HG02623 (cell line): Measurements from ENCODE around the gene PDHA1.
A peak's percentile ranks its signal among the peaks of the same experiment; 100 is the strongest.

Experiments used
- ATAC-seq: cut with Tn5 transposase; IDR thresholded peaks from one replicate; pipeline ENCODE4 v1.9.1; 2021; ENCODE audit warnings: moderate library complexity; ENCODE audit not compliant: unreplicated experiment

PDHA1 gene

DNA sequence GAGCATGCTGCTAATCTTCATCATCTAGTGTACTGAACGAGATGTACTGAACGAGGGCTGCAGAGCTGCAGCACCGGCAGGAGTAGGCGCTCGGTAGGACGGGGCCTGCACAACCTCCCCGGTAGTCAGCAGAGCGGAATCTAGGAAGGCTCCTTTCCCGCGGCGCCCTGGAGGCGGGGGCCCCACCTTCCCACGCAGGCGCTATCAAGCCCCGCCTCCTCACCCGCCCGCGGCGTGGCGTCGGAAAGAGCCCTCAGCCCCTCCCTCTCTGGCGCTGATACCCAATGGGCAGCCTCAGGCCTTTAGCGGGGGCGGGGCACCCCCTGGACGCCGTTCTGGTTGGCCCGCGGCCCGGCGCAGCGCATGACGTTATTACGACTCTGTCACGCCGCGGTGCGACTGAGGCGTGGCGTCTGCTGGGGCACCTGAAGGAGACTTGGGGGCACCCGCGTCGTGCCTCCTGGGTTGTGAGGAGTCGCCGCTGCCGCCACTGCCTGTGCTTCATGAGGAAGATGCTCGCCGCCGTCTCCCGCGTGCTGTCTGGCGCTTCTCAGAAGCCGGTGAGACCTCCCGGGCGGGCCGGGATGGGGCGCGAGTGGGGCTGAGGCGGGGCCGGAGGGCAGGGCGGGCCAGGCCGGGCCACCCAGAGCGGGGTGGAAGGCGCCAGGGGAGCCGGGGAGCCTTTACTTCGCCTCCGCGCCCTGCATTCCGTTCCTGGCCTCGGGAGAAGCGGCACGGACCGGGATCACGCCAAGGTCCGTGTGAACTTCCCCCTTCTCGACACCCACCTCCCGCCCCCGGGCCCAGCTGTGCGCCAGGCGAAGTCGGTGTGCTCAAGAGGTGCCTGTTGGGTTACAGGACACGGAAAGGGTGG is at the start of gene PDHA1:
Gene PDHA1 (plus strand): TSS at position 393 of the 874 bp plus-strand sequence. CDS start 111 bp downstream, at position 504.
- peak; percentile 99 for ATAC-seq

DNA sequence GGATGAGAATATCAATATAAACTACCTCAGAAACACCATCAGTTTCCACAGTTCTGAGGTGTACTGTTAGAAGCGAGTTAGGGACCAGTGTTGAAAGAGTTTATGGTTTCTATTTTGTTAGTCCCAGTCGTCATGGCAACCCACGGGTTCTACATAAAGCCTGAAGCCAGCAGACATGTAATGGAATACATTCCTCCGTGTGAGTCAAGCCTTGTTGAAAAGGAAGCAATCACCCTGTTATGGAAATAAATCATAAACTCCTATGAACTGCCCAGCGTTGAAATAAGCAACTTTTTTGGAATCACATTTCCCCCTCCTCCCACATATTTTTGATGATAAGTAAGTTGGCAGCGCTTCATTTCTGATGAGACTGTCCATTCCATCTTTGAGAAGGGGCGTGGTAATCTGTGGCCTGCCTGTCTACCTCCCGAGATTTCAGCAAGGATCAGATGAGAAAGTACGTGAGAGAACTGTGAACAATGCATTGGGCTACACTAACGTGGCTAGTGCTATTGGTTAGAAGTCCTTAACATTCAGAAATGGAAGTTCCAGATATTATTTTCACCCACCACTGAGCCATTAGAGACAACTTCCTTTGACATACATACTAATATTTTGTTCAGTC is 40.4 kb upstream of the PDHA1 start:
- ATAC-seq, result no peak

DNA sequence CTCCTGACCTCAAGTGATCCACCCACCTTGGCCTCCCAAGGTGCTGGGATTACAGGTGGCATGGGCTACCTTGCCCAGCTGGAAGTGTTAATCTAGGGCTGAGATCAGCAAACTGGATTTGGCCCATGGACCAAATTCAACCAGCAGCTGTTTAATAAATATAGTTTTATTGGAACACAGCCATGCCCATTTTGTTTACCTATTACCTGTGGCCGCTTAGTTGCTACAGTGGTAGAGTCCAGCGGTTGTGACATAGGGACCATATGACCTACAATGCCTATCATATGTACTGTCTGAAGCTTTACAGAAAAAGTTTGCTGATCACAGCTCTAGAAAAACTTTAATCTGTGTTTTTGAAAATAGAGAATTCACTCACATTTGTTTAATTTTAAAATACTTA is 17.2 kb upstream of the PDHA1 start:
- no peak for ATAC-seq

DNA sequence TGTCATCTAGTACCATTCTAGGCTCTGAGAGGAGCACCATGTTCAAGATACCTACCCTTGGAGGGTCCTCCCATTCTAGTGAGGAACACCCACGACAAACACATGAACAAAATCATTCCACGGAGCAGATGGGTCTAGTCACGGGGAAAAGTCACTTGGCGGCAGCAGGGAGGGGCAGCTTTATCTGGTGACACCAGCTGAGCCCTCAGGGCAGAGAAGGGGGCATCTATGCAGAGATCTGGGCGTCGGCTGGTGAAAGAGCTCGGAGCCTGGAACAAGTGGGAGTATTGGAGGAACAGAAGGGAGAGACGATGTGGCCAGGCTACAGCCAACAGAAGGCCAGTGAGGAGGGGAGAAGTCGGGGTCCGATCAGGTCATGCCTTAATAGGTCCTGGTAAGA is 11.9 kb upstream of the PDHA1 start:
- ATAC-seq, result no peak

DNA sequence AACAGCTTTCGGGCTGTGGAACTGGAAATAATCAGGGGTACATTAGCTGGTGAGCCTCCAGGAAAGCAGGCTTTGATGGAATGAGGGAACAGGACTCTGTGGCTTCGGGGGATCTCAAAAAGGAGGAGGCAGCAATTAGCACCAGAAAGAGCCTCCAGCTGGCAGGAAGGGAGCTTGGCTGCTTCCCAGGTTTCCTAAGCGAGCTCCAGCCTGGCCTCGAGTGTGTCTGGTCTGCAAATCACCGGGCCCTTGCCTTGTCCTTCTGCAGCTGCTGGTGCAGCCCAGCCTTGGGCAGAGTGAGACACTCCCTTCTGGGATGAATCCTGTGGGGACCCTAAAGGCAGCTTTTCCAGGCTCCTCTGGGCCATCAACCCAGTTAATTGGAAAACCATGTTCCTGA is 10.7 kb upstream of the PDHA1 start:
- ATAC-seq, result no peak

DNA sequence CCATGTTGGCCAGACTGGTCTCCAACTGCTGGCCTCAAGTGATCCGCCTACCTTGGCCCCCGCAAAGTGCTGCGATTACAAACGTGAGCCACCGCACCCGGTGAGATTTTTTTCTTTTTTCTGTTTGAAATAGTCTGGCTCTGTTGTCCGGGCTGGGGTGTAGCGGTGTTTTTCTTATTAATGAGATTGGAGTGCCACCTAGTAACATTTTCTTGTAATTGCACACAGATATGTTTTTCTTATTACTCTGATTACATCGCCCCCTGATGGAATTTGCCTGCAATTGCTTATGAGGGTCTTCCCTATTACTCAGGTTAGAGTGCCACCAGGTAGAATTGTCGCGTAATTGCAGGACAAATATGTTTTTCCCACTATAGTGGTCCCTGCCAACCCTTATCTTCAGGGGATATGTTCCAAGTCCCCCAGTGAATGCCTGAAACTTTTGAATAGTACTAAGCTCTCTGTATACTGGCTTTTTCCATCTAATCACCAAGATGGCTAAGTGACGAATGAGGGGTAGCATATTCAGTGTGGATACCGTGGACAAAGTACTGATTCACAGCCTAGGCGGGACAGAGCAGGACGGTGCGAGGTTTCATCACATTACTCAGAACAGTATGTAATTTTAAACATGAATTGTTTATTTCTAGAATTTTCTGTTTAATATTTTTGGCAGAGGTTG is 8.6 kb upstream of the PDHA1 start:
- no peak for ATAC-seq

DNA sequence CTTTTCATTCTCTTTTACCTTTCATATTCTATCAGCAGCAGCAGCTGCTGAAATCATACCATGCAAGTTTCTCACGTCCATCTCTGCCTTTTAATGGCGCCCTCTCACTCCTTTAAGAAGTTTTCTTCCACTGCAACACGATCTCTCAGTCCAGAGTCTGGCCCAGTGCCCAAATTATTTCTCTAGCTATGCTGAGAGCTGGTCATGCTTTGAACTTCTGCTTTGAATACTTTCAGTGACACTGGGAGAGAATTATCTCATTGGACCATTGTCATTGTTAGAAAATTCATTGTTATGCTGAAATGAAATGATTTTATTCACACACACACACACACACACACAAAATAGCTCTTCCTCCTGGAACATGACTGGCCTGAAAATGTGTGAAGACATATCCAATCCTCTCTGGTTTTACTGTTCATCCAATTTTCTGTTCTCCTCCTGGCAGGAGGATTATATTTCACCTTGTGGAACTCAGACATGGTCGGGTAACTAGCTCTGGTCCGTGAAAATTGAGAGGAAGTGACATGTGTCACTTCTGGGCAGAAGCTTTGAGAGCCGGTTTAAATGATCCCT is 1.3 kb upstream of the PDHA1 start:
- no peak for ATAC-seq

DNA sequence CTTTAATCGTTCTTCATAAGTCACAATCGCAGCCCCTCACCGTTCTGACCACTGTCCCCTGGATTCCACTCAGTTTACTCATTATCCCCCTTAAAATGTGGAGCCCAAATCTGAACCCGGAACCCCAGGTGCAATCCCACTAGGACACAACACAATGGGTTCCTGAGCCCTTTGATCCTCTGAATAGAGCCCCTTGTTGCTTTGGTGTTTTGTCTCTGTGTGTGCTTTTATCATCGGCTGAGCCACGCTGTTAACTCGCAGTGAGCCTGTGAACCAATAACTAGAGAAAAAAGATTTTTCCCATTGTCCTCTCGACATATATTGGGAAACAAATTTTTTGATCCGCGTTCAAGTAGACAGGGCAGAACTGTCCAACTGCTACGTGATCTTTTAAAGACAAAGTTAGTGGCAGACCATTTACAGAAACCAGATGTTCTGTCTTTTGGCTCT is 617 bp upstream of the PDHA1 start:
- no peak for ATAC-seq

DNA sequence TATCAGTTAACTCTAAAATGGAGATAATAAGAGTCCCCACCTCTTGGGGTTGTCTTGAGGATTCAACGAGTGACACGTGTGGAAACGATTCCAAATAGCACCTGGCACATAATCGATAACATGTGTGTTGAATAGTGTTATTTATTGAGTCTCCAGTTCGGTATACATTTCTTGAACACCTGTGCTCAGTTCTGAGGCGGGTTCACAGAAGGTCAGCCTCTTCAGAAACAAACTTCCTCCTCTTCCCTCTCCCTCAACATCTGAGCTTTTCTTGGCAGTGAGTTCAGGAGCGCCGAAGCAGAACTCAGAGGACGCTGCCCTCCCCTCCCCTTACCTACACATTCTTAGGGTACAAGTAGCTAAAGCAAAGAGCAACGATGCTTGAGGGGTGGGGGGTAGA is 934 bp downstream of the PDHA1 start:
- no peak for ATAC-seq

DNA sequence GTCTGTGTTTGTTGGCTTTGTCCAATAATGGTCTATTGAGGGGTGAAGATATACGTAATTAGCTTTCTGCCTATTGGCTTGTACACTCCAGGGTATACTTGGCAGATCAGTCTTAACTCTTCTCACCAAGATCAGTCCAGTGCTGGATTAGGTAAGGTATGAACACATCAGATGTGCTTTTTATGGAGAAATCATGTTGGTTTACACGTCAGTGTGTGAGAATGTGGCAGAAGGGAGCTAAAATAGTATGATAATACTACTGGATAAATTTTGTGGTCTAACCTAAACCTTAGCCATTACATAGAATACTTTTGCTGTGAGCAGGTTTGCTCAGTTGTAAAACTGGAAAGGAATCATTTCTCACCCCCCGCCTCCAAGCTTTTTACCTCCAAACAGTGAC is 4.2 kb downstream of the PDHA1 start:
- ATAC-seq, result no peak

DNA sequence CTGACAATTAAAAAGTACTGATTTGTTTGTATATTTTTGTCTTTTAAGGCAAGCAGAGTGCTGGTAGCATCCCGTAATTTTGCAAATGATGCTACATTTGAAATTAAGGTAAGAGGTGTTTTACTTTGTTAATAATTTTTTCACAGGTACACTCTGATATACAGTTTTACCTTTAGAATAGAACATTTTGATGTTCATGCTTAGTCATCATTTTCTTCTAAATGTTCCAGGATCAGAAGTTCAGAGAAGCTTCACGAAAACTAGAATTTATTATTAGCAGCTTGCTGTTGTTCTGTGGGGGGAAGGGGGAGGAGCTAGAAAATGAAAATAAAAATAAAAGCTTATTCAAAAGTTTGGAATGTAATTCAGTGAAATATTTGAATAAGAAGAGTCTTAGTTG is 5.5 kb downstream of the PDHA1 start:
- no peak for ATAC-seq

DNA sequence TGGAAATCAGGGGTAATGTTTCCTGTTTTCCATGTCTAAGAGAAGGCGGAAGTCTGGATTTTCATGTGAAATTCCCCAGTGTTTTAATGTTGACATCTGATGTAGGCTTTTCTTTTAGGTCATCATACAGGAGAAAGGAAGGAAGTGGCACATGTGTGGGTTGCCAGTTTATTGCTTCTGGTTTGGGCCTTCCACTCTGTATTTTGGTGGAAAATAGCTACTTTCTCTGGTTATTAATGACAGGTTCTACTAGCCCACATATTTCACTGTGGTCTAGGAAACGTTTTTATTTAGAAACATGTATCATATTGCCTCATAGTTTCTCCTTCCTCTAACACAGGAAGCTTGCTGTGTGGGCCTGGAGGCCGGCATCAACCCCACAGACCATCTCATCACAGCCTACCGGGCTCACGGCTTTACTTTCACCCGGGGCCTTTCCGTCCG is 7.2 kb downstream of the PDHA1 start:
- ATAC-seq, result peak; percentile 95

DNA sequence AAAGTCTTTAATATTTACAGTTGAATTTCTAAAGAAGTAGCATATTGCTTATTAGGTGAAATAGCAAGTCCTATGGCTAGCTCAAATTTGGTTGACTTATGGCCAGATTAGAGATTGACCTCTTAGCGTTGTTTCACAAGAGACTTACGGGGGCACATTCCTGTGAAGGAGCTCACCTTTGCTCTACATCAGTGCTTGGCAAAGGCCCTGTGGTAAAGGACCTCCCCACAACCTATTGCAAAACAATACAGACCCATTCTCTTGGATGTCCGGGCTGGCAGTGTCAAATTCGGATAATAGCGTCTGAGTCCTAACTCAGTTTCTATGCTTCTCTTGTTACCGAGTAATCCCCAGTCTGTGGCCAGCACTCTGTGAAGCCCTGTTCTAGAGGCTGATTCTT is 10.9 kb downstream of the PDHA1 start:
- no peak for ATAC-seq

DNA sequence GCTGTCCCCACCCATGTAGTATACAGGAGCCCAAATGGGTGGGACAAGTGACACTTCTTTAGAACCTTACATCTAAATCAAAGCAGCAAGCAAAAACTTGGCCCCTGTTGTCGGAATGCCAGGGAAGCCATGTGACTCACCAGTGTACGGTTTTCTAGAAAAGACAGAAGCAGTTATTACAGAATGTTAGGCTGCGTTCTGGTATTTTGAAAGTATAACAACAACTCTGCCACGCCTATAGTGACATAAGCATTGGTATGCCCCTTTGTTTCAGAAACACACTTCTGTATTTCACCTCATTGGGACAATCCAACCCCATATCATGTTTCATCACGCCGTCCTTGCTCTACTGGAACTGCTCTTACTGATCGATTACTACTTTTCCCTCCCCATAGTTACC is 14.8 kb downstream of the PDHA1 start:
- no peak for ATAC-seq

DNA sequence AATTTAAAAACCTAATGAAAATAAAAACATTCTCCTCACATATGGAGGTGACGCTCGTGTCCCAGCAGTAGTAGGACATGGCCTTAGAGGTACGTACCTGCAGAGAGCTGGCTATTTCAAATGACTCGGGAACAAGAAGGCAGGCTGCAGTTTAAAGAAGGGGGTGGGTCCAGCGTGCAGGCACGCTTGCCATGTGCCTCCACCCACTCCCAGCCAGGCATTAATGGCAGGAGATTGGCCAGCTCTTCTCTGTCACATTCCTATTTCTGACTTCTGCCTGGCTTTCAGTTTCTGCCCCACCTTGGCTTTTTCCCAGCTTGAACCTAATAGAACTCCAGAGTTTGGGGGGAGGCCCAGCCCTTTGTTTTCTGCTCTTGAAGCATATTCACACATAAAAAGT is 17.2 kb downstream of the PDHA1 start:
- no peak for ATAC-seq

DNA sequence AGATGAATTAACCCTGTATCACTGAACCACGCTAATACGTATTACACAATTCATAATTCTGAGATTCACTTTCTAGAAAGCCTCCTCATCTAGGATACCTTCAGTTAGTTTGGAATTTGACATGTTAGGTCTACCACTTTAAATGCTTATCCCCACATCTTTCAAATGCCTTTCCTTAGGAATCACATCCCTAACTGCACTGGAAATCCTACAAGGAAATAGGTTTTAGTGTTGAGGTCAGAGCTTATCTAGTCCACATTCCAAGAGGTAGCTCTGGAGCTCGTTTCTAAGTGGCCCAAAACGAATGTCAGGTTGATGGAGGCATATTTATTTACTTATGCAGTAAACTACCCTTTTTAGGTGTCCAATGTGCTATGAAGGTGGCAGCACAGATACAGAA is 18.0 kb downstream of the PDHA1 start:
- ATAC-seq, result no peak

DNA sequence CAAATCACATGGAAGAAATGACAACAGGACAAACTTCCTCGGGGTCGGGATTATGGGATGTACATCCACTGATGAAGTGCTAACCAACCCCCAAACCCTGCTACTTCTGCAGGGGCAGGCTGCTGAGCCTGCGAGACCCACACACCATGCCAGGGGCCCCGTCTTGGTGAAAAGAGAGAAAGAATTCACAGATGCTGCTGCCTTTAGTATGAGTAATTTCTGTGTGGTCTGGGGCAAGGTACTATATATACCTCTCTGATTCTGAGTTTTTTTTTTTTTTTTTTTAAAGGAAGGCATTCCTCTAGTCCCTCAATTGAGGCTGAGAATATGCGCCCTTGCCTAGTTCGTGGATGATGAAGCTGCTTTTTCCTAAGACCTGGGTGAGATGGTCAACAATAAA is 24.8 kb downstream of the PDHA1 start:
- no peak for ATAC-seq

DNA sequence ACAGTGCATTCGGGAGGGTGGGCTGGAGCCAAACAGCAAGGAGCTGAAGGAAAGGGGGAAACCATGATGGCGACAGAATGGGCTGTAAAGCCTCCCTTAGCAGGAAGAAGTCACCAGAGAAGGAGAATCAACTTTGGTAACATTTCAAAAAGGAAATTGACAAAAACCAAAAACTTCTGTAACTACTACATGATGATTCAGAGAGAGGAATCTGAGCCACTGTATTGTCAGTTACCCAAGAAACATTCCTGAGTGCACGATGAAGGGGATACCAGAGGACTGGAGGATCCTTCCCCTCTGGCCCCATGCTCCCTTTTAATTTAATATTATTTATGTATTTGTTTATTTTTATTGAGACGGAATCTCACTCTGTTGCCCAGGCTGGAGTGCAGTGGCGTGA is 26.3 kb downstream of the PDHA1 start:
- no peak for ATAC-seq

DNA sequence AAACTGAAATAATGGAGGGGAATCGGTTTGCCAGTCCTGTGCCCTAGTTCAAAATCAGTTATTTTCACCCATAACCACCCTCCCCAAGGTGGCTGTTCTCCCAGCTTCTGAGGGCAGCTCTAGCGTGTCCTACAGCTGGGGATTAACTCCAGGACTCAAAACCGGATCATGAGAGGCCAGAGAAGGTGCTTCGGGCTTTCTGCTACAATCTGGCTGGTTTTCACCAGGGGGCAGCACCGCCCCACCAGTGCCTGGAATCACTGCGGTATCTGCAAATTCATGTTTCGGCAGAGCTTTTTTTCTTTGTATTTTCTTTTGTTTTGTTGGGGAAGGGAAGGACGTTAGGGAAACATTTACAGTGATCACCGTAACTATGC is 28.4 kb downstream of the PDHA1 start:
- ATAC-seq, result peak; percentile 53

DNA sequence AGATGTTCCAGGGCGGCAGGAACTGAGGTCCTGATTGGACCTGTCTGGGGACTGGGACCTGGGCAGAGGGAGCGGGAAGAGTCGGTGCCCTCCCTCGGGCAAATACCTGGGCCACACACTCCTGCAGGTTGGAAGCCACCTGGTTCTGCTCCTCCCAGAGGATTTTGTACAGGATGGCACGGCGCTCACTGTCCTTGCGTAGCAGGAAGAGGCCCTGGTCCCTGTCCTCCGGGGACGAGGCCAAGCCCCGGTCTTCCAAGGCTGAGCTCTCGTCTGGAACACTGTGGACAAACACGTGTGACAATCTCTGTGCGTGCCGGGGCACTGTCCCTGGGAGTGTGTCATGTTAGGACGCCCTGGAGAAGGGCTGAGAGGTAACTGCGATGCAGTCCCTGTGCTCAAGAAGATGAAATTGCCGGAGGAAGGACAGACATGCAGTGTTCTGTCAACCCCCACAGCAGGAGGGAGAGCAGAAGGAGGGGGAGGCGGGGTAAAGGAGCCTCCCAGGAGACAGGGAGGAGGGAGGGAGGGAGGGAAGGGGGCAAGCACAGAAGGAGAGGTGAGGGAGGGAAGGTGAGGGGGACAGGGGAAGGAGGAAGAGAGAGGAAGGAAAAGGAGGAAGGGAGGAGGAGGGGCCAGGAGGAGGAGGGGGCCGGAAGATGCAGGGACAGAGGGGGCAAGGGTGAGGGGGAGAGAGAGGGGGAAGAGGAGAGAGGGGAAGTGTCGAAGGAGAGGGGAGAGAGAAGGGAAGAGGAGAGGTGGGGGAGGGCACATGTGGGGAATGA is 29.0 kb downstream of the PDHA1 start:
- ATAC-seq, result peak; percentile 23
